ENCODE results near the gene YBX1.

Gene YBX1

GRCh38 chr1:42738678-42739226 is 56.5 kb downstream of the YBX1 start:
- Histone ChIP-seq H3K9me3 (ENCODE audit: insufficient read depth, low read depth, low read length) (no peaks in the 10 kb centered on the region), H3K4me3 (ENCODE audit: low read length, poor library complexity, severe bottlenecking) (no peak overlapping the region), H3K36me3 (ENCODE audit: insufficient read depth, low read length) (no peaks in the 10 kb centered on the region), H3K27me3 (ENCODE audit: insufficient read depth, low read length, poor library complexity, severe bottlenecking) (no peaks in the 10 kb centered on the region), H3K4me2 (ENCODE audit: low read depth, low read length, poor library complexity, severe bottlenecking) (no peak overlapping the region), H3K79me2 (ENCODE audit: insufficient read depth, low read length) (no peaks in the 10 kb centered on the region), H3F3A (ENCODE audit: low read depth) (no peaks in the 10 kb centered on the region), H3K4me1 (ENCODE audit: insufficient read depth, low read length, poor library complexity, severe bottlenecking) (peaks cover 11% of the 10 kb centered on the region), H3K9ac (ENCODE audit: low read depth, low read length, poor library complexity, severe bottlenecking) (no peak overlapping the region), H3K9me2 (replicated peaks; ENCODE audit: low read depth, low read length) (no peaks in the 10 kb centered on the region), H4K20me1 (ENCODE audit: insufficient read depth, low read length, poor library complexity, severe bottlenecking) (no peaks in the 10 kb centered on the region), H2AFZ (ENCODE audit: low read length) (no peak overlapping the region)
- no peak for TF ChIP-seq EZH2phosphoT487 (IDR thresholded peaks at IDR 0.05; ENCODE audit: borderline replicate concordance)
- TF ChIP-seq CTCF (conservative IDR thresholded peaks at IDR 0.05; ENCODE audit: low read length), result no peak

GRCh38 chr1:42739753-42740700 is 57.8 kb downstream of the YBX1 start, which contains the start of gene CLDN19:
TSS of gene CLDN19 (minus strand) at chr1:42740236. CDS start at chr1:42740063, 173 bp downstream.
- no peaks in the 10 kb centered on the region for H3K9me3 ChIP-seq (ENCODE audit: insufficient read depth, low read depth, low read length)
- H3K27me3 ChIP-seq (ENCODE audit: insufficient read depth, low read length, poor library complexity, severe bottlenecking), result no peaks in the 10 kb centered on the region
- no peaks in the 10 kb centered on the region for H4K20me1 ChIP-seq (ENCODE audit: insufficient read depth, low read length, poor library complexity, severe bottlenecking)
- H3K9me2 ChIP-seq (replicated peaks; ENCODE audit: low read depth, low read length), result no peaks in the 10 kb centered on the region
- no peak within 1 kb of the TSS for H2AFZ ChIP-seq (ENCODE audit: low read length)
- H3F3A ChIP-seq (ENCODE audit: low read depth), result no peaks in the 10 kb centered on the region
- H3K36me3 ChIP-seq (ENCODE audit: insufficient read depth, low read length), result no peaks in the 10 kb centered on the region
- H3K4me3 ChIP-seq (ENCODE audit: low read length, poor library complexity, severe bottlenecking), result no peak within 1 kb of the TSS
- no peak within 1 kb of the TSS for H3K4me2 ChIP-seq (ENCODE audit: low read depth, low read length, poor library complexity, severe bottlenecking)
- H3K9ac ChIP-seq (ENCODE audit: low read depth, low read length, poor library complexity, severe bottlenecking), result no peak within 1 kb of the TSS
- H3K4me1 ChIP-seq (ENCODE audit: insufficient read depth, low read length, poor library complexity, severe bottlenecking), result peaks cover 11% of the 10 kb centered on the region
- no peaks in the 10 kb centered on the region for H3K79me2 ChIP-seq (ENCODE audit: insufficient read depth, low read length)
- no peak for TF ChIP-seq EZH2phosphoT487 (IDR thresholded peaks at IDR 0.05; ENCODE audit: borderline replicate concordance)
- no peak for TF ChIP-seq CTCF (conservative IDR thresholded peaks at IDR 0.05; ENCODE audit: low read length)

- Histone ChIP-seq H3K9ac (ENCODE audit: low read depth, low read length, poor library complexity, severe bottlenecking) (no peak overlapping the region), H3K9me3 (ENCODE audit: insufficient read depth, low read depth, low read length) (no peaks in the 10 kb centered on the region), H3K4me3 (ENCODE audit: low read length, poor library complexity, severe bottlenecking) (no peak overlapping the region), H3K27me3 (ENCODE audit: insufficient read depth, low read length, poor library complexity, severe bottlenecking) (no peaks in the 10 kb centered on the region), H4K20me1 (ENCODE audit: insufficient read depth, low read length, poor library complexity, severe bottlenecking) (no peaks in the 10 kb centered on the region), H3K4me1 (ENCODE audit: insufficient read depth, low read length, poor library complexity, severe bottlenecking) (peaks cover 11% of the 10 kb centered on the region), H2AFZ (ENCODE audit: low read length) (no peak overlapping the region), H3K79me2 (ENCODE audit: insufficient read depth, low read length) (no peaks in the 10 kb centered on the region), H3K4me2 (ENCODE audit: low read depth, low read length, poor library complexity, severe bottlenecking) (no peak overlapping the region), H3F3A (ENCODE audit: low read depth) (no peaks in the 10 kb centered on the region), H3K36me3 (ENCODE audit: insufficient read depth, low read length) (peaks cover 2% of the 10 kb centered on the region; the same call in 1 of the 2 replicates), H3K9me2 (replicated peaks; ENCODE audit: low read depth, low read length) (no peaks in the 10 kb centered on the region)
- TF ChIP-seq EZH2phosphoT487 (IDR thresholded peaks at IDR 0.05; ENCODE audit: borderline replicate concordance) (no peak), CTCF (conservative IDR thresholded peaks at IDR 0.05; ENCODE audit: low read length) (no peak)
Observed at GRCh38 chr1:42740851-42741580, 58.8 kb downstream of the YBX1 start.

Measured in Loucy (cell line).